GM21723 (cell line): ENCODE data around the gene TMX1.
"Not testable (repeated sequence)": the region's sequence is repeated elsewhere in the genome, so short reads cannot be mapped to it uniquely, and the experiment has no call there.

Experiments used
- ATAC-seq: cut with Tn5 transposase; IDR thresholded peaks from one replicate; pipeline ENCODE4 v1.9.1; 2021; ENCODE audit warnings: mild to moderate bottlenecking, moderate library complexity; ENCODE audit not compliant: unreplicated experiment

TMX1 gene

DNA sequence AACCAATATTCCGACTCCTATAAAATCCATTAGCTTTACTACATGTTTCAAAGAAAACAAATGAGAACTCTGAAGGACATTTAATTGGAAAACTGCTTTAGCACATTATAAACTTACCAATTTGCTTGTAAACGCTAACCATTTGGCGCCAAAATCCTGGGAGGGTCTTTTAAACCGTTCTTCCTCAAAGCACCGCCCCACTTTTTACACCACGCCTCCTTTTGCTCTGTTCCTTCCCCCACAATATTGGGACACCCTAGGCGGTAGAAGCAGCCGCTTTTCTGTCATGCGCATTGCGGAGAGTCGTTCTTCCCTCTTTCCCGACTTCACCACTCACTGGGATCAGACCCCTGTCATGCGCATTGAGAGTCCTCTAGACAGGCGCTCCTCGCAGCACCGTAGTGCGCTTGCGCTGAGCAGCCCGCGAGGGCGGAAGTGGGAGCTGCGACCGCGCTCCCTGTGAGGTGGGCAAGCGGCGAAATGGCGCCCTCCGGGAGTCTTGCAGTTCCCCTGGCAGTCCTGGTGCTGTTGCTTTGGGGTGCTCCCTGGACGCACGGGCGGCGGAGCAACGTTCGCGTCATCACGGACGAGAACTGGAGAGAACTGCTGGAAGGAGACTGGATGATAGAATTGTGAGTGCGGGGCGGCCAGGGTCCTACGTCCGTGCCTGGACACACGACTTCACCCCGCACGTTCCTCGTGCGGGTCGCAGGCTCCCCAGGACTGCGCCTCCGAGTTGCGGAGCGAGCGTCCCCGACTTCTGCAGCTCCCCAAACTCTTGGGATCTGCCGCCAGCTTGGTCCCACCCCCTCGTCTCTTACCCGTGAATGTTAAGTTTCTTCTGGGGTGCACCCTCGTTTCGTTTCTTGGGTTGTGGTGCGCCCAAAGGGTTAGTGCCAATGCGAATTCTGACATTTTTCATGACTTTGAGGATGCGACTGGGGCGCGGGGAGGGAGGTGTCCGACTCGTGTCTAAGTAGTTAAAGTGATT is at the start of gene TMX1:
Gene TMX1, plus strand, starts transcription at position 435 of the 991 bp plus-strand sequence. Its CDS starts 46 bp downstream, at position 481.
- ATAC-seq = peak; percentile 89

DNA sequence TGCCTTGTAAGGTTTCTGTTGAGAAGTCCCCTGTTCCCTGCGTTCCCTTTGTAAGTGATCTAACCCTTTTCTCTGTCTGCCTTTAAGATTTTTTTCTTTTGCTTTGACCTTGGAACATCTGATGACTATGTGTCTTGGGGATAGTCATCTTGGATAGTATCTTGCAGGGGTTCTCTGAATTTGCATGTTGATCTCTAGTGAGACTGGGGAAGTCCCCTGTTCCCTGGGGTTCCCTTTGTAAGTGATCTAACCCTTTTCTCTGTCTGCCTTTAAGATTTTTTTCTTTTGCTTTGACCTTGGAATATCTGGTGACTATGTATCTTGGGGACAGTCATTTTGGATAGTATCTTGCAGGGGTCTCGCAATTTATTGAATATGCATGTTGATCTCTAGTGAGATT is 38.2 kb upstream of the TMX1 start:
- peak; percentile 63 for ATAC-seq

- ATAC-seq = peak; percentile 65
Measured at GRCh38 chr14:51202914-51203665, 37.0 kb upstream of the TMX1 start.

GRCh38 chr14:51203881-51204280 is 36.2 kb upstream of the TMX1 start:
- ATAC-seq = no peak

DNA sequence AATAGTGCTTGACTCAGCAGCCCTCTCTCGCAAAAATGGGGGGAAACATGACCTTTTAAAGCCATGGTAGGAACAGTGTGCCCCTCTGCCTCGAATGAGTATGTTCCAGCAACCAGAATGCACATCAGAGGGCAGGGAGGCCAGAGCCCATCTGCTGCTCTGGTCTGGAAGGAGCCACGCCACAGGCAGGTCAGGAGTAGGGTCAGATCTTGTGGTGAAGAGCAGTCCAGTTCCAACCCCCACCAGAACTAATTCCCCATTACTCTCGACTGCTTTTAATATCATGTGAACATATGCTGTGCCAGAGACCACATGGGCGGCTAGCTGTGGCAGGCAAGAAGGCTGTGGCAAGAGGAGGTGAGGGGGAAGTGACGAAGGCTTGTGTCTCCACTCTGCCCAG is 34.6 kb upstream of the TMX1 start:
- no peak for ATAC-seq

DNA sequence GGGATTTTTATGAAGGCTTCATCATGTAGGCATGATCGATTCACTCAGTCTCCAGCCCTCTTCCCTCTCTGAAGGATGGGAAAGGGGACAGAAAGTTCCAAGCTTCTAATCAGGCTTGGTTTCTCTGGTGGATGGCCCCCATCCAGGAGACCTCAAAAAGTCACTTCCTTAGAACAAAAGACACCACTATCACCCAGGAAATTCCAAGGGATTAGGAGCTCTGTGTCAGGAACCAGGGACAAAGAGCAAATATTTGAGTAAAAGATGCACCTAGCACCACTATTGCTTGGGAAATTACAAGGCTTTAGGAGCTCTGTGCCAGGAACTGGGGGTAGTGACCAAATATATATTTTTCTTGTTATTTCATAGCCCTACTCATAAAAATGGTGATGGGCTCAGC is 33.6 kb upstream of the TMX1 start:
- ATAC-seq = no peak

- no peak for ATAC-seq
Measured at GRCh38 chr14:51207621-51208020, 32.4 kb upstream of the TMX1 start.

GRCh38 chr14:51208982-51209381 is 31.1 kb upstream of the TMX1 start:
- ATAC-seq = no peak

DNA sequence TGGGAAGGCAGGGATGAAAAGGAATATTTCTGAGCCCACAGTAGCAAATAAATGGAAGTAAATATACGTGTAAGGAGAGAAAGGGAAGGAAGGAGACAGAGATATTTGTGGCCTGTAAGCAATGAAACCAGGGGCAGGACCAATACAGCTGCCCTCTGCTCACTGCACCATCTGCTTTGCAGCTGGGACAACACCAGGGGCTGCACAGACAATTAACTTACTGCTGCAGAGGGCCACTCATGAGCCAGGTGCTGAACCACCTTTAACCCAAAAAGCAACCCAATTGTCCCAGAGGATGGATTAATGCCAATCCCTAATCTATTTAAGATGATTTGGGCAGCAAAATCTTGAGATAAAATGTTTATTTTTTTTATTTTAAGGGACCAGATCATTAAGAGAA is 30.6 kb upstream of the TMX1 start:
- ATAC-seq = no peak

DNA sequence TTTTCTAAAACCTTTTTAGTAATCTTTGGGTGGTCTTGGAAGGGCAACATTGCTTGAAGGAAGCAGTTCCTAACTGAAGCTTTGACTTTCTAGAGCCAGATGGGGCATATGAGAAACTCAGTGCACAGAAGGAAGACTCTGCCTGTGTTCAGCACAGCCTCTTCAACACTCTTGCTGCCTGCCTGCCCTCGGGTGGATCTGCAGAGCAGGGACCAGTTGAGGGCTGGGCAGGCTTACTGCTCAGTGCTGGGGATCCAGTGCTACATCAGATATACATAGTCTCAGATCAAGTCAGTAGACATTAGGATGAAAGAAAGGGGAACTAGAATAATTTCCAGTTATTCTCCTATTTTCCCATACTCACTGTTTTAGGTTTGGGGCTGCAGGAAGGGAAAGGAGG is 29.5 kb upstream of the TMX1 start:
- ATAC-seq = no peak

GRCh38 chr14:51211149-51211548 is 28.9 kb upstream of the TMX1 start:
- no peak for ATAC-seq

- ATAC-seq = no peak
Measured at GRCh38 chr14:51216602-51217001, 23.4 kb upstream of the TMX1 start.

GRCh38 chr14:51219473-51220448 is 20.3 kb upstream of the TMX1 start:
- no peak for ATAC-seq

DNA sequence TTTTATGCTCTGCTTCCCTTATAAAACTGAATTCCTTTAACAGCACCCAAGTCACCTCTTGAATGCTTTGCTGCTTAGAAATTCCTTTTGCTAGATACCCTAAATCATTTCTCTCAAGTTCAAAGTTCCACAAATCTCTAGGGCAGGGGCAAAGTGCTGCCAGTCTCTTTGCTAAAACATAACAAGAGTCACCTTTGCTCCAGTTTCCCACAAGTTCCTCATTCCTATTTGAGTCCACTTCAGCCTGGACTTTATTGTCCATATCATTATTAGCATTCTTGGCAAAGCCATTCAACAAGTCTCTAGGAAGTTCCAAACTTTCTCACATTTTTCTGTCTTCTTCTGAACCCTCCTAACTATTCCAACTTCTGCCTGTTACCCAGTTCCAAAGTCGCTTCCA is 16.6 kb upstream of the TMX1 start:
- ATAC-seq = not testable (repeated sequence)

DNA sequence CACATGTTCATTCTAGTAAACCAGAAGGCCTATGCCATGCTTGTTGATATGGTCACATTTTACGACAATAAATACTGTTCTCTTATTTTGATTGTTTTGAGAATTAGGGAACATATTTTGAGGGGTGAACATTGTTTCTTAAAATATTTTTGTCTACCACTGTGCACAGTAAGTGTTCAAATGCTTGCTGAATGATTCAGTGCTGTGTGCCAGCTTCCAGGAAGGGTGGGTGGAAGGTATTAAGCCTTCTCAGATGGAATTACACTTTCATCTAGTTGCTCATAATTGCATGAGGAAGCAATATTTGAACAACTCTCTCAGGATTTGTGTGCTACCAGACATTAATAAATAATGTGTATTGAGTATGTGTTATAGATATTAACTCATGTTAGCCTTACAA is 15.5 kb upstream of the TMX1 start:
- ATAC-seq = no peak

DNA sequence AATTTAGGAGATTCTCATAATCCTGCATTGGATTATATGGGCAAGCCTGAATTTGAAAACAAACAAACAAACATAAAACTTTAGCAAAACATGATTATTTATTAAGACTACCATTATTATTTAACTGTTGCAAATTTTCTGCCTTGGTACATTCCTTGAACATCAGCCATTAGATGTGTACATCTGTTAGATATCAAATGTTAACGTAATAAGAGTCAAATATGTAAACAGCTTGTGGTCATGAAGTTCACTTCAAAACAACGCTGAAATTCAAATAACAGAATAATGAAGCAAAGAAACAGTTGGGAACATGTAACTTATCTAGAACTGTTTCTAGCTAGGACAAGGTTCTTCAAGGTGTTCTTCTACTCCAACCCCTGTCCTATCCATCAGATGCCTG is 14.3 kb upstream of the TMX1 start:
- no peak for ATAC-seq

GRCh38 chr14:51228391-51228790 is 11.7 kb upstream of the TMX1 start:
- no peak for ATAC-seq

- ATAC-seq = no peak
Measured at GRCh38 chr14:51228890-51229289, 11.2 kb upstream of the TMX1 start.

- no peak for ATAC-seq
Measured at GRCh38 chr14:51236314-51236713, 3.7 kb upstream of the TMX1 start.

DNA sequence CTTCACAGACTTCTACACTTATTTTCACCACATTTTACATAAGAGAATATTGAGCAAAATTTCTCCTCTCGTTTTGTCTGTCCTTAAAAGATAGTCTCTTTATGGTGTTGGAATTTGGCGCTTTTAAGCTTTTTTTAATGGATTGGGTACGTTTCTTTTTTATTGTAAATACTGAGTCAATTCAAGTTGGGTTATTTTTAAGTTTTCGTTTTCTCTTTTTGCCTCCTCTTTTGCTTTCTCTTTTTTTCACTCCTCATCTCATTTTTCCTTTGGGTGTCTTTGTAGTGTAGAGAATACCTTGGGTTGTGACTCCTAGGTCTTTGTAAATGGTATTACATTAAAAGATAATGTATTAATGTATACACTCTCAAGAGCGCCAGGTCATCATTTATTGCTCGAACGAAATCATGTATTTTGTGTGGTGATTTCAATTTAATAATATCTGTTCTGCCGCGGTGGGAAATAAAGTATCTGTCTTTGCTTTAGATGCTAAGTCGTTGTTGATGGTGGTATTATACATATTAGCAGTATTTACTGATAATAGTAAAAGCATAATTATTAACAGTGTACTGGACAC is 845 bp downstream of the TMX1 start:
- ATAC-seq = no peak
